CD4-positive, alpha-beta T cell treated with Interleukin-17A for 4 hours (primary cell): ENCODE measurements around the gene KRTAP5-2.
A peak's percentile ranks its signal among the peaks of the same experiment; 100 is the strongest.
"Not testable (repeated sequence)": the region's sequence is repeated elsewhere in the genome, so short reads cannot be mapped to it uniquely, and the experiment has no call there.

Experiments
- DNase-seq: peaks from one replicate; pipeline ENCODE4 v3.0.0-alpha.2; 2020; ENCODE audit warnings: mixed read lengths

The KRTAP5-2 gene

GRCh38 chr11:1625541-1625940, 27.4 kb upstream of the KRTAP5-2 start:
- no peak for DNase-seq

DNA sequence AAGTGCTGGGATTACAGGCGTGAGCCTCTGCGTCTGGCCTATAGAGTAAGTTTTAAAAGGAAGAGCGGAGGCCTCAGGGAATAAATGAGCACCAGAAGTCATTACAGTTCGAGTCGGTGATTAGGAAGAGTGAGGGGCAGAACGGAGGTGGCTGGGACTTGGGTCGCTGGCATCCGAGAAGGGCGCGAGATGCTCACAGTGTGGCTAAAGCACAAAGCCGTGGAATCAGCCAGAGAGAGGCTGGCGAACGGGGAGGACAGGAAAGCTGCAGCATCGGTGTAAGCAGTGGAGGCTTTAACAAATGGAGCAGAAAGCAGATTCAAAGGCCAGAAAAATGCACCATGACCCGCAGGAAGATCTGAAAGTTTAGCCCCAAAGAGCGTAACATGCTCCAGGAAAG, 26.5 kb upstream of the KRTAP5-2 start:
- no peak for DNase-seq

DNA sequence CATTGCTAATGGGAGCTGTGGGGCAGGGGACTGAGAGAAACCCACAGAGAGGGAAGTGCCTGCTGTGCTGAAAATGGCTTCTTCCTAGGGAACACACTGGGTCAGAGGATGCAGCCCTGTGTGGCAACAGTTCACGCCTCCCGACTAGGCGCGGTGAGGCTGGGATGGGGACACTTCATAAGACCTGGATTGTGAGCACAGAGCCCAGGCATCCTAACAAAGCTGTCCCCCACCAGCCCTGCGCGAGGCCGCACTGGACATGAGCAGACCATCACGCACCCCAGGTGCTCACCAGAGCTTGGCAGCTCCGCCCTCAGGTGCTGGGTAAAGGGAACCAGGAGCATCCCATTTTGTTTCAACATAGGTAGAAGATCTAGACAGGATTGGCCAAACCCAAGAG, 25.6 kb upstream of the KRTAP5-2 start:
- DNase-seq, result no peak

DNA sequence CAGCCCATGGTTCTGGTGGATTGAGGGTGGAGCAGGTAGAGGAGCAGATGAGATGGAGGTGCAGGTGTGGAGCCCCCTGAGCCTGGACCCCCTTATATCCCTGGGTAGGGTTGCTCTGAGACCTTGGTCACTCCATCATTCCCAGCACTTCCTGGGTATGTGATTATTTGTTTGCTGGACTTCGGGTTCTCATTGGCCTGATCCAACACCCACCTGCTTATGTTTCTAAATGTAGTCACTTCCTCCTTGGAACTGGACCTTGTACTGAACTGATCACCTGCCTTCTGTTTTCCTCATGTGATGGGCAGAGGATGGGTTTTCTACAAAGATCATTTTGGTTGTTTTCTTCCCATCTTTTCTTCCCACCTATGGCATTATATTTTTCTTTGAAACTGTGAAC, 24.0 kb upstream of the KRTAP5-2 start, which contains the start of gene KRTAP5-4:
KRTAP5-4 (minus strand) TSS at position 53 of the 400 bp plus-strand sequence; CDS start at position 8, 45 bp downstream.
- DNase-seq, result no peak

- peak; percentile 22 for DNase-seq
Observed at GRCh38 chr11:1619449-1619848, 21.4 kb upstream of the KRTAP5-2 start.

GRCh38 chr11:1618231-1618630, 20.1 kb upstream of the KRTAP5-2 start:
- DNase-seq, result no peak

DNA sequence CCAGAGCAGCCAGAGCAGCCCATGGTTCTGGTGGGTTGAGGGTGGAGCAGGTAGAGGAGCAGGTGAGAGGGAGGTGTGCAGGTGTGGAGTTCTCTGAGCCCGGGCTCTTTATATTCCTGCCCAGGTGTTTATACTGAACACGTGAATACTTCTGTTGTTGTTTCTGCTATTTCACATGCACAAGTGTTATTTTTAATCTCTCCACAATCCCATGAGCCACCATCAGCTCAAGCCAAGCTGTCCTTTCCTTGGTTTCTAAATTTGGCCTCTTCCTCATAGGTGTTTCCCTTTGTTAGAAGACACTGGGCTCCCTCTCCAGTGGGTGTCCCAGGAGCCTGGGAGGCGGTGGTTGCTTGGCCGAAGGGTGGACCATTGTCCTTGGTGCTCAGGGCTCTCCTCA, 10.3 kb upstream of the KRTAP5-2 start, which contains the start of gene KRTAP5-3:
KRTAP5-3 (minus strand) TSS at position 101 of the 400 bp plus-strand sequence; CDS start at position 23, 78 bp downstream.
- DNase-seq, result no peak

- not testable (repeated sequence) for DNase-seq
Observed at GRCh38 chr11:1607901-1608300, 9.8 kb upstream of the KRTAP5-2 start.

DNA sequence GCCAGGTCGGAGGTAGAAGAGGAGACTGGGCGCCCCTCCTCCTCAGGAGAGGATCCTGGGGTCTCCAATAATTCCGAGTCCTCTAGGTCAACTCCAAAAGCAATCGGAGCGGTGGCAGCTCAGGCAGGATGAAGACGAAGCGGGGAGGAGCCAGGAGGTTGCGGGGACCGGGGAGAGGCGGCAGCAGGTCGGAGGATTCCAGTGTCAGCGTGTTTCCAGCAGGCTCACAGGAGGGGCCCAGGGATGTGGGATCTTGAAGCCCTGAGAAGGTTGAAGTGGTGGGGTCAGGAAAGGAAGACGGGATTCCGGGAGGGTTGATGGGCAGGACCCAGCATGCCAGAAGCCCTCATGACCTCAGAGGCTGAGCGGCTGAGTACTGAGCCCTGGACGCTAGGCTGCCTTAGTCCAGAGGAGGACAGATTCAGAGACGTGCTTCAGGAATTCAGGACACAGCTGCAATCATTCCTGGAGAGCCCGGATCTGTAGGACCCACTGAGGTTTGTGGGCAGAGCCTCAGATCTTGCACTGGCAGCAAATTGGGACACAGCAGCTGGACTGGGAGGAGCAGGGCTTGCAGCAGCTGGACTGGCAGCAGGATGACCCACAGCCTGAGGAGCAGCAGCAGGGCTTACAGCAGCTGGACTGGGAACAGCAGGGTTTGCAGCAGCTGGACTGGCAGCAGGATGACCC, 9.2 kb upstream of the KRTAP5-2 start:
- not testable (repeated sequence) for DNase-seq

- DNase-seq, result peak; percentile 27
Observed at GRCh38 chr11:1605923-1606322, 7.8 kb upstream of the KRTAP5-2 start.

GRCh38 chr11:1604711-1605110, 6.6 kb upstream of the KRTAP5-2 start:
- DNase-seq, result no peak

- DNase-seq, result no peak
Observed at GRCh38 chr11:1604181-1604580, 6.1 kb upstream of the KRTAP5-2 start.

DNA sequence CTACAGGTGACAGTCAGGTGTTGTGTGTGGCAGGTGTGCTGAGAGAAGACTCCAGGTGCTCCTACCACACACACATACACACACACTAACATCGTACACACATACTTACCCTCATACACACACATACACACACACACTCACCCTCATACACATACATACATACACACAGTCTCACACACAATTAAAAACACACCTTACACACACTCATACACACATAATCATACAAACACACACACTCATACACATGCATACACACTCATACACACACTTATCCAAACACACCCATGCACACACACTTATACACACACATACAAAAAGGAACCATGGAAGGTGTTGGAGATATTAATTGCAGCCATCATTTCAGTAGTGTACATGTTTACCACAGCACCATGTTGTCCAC, 5.5 kb upstream of the KRTAP5-2 start:
- DNase-seq, result no peak

GRCh38 chr11:1601663-1602062, 3.6 kb upstream of the KRTAP5-2 start:
- DNase-seq, result not testable (repeated sequence)

GRCh38 chr11:1600626-1601025, 2.5 kb upstream of the KRTAP5-2 start:
- no peak for DNase-seq

- DNase-seq, result no peak
Observed at GRCh38 chr11:1598816-1599215, 722 bp upstream of the KRTAP5-2 start.

GRCh38 chr11:1598406-1598805, 312 bp upstream of the KRTAP5-2 start:
- not testable (repeated sequence) for DNase-seq

- no peak for DNase-seq
Observed at GRCh38 chr11:1597331-1597993, 632 bp downstream of the KRTAP5-2 start.

GRCh38 chr11:1596576-1597121, 1.4 kb downstream of the KRTAP5-2 start:
- DNase-seq, result not testable (repeated sequence)

- DNase-seq, result not testable (repeated sequence)
Observed at GRCh38 chr11:1595994-1596575, 2.0 kb downstream of the KRTAP5-2 start.

DNA sequence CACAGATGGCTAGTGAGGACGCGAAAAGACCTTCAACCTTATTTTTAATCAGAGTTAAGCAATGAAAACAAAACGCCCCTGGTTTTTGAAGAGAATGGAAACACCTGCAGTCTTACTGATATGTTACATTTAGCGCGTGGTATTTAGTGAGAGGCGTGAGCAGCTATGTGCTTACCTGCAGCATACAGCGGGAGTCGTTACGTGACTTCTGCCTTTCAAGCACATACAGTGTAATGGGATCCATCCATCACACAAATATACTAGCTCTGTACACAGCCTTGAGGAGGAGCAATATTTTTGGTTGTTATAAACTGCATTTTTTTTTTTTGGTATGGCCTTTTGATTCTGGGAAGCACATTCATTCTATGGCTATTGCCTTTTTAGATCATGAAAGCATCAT, 5.5 kb downstream of the KRTAP5-2 start:
- no peak for DNase-seq

- DNase-seq, result no peak
Observed at GRCh38 chr11:1589996-1590395, 8.1 kb downstream of the KRTAP5-2 start.

DNA sequence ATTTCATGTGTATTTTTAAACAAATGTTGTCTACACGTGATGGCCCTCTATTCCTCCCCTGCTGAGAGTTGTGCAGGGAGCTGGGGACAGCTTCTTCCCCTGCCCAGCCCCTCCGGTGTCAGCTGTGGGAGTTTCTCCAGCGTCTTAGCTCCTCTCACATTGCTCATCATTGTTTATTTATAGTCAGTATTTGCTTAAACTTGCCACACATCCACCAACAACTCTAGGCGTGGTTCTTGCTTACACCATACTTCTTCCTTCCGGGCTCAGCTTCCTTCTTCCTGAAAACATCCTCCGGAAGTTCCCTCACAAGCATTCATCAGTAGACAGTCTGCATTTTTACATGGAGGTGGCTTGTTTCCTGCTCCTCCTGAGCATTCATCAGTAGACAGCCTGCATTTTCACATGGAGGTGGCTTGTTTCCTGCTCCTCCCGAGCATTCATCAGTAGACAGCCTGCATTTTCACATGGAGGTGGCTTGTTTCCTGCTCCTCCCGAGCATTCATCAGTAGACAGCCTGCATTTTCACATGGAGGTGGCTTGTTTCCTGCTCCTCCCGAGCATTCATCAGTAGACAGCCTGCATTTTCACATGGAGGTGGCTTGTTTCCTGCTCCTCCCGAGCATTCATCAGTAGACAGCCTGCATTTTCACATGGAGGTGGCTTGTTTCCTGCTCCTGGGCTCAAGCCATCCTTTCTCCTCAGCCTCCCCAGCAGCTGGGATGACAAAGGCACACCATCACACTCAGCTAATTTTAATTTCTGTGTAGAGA, 8.7 kb downstream of the KRTAP5-2 start:
- DNase-seq, result peak; percentile 40
